HCT116 (cell line): Measurements from ENCODE around the gene TTC16. TPM values are rescaled to one million over a fixed set of nuclear protein-coding genes. Genes with fewer than 3 reads are reported as not detected.

Experiments
- ATAC-seq: fragments of 200-7000 bp; cut with Tn5 transposase; 2 replicates; pipeline ENCODE4 v1.9.1; 2020; ENCODE audit warnings: mild to moderate bottlenecking, moderate library complexity
- BruUV-seq: library from RNA; stranded (reverse); fragments of 400-500 nt; replicated peaks from 2 replicates; lab custom pipeline; 2021; lab: Mats Ljungman, UMichigan
- CTCF ChIA-PET: fragments of 300-600 bp; sonication (Branson Sonifier 250); formaldehyde crosslinking; loops from one replicate; lab custom pipeline; 2021; ENCODE audit warnings: antibody characterized with exemption; lab: Charles Lee
- POLR2A ChIA-PET: fragments of 300-600, 350-600 bp; sonication (Branson Sonifier 250); formaldehyde crosslinking; loops from one replicate; lab custom pipeline; 2021; ENCODE audit warnings: antibody characterized with exemption; lab: Charles Lee
- RAD21 ChIA-PET, 2 experiments: fragments of 300-600 bp; sonication (Branson Sonifier 250); formaldehyde crosslinking; loops; one replicate each; lab custom pipeline; 2023; ENCODE audit warnings: low total read pairs in 2 of 2; ENCODE audit not compliant: uncharacterized antibody in 2 of 2, unreplicated experiment in 2 of 2, low non-redundant PET in 1 of 2; lab: Charles Lee
- DNase-seq: peaks from one replicate; pipeline ENCODE4 v3.0.0-alpha.2; 2010; ENCODE audit warnings: low read depth, low spot score
- H2AFZ ChIP-seq: fragments of 200-600 bp; shearing (Covaris generic), sonication (generic); 2 replicates; pipeline ENCODE4 v1.6.1; 2017; ENCODE audit warnings: low read depth, mixed run types, mixed read lengths, antibody characterized with exemption, low read length; ENCODE audit not compliant: poor library complexity, severe bottlenecking
- H3K27ac ChIP-seq: 2 replicates; pipeline ENCODE4 v1.5.1; 2012; ENCODE audit warnings: low read depth, low read length
- H3K27me3 ChIP-seq: fragments of 200-600 bp; sonication (generic); 2 replicates; pipeline ENCODE4 v1.6.1; 2016; ENCODE audit warnings: mixed run types, low read length, mixed read lengths; ENCODE audit not compliant: insufficient read depth
- H3K36me3 ChIP-seq, 2 experiments: fragments of 200-500 bp in 1 of 2; fragments of 200-600 bp in 1 of 2; sonication (Bioruptor generic) in 1 of 2; sonication (generic) in 1 of 2; 2 replicates each; pipeline versions ENCODE4 v1.5.1 to v1.6.1; 2014 to 2016; ENCODE audit warnings: low read length in 2 of 2, inconsistent platforms in 1 of 2, mixed read lengths in 1 of 2, mixed run types in 1 of 2; ENCODE audit not compliant: insufficient read depth in 2 of 2, control insufficient read depth in 1 of 2
- H3K4me1 ChIP-seq, 2 experiments: fragments of 200-600 bp in 1 of 2; sonication (generic) in 1 of 2; 2 replicates each; pipeline versions ENCODE4 v1.5.1 to v1.6.1; 2012 to 2017; ENCODE audit warnings: low read length in 2 of 2, inconsistent platforms in 1 of 2, mild to moderate bottlenecking in 1 of 2, mixed read lengths in 1 of 2, mixed run types in 1 of 2, moderate library complexity in 1 of 2; ENCODE audit not compliant: insufficient read depth in 2 of 2, control insufficient read depth in 1 of 2
- H3K4me2 ChIP-seq: fragments of 200-600 bp; sonication (generic); 2 replicates; pipeline ENCODE4 v1.6.1; 2017; ENCODE audit warnings: mixed run types, low read length, mixed read lengths
- H3K4me3 ChIP-seq, 2 experiments: fragments of 200-600 bp in 1 of 2; sonication (generic) in 1 of 2; replicated peaks in 1 of 2; 2 replicates each; pipeline ENCODE4 v1.5.1; 2011 to 2016; ENCODE audit warnings: low read length in 2 of 2, control low read depth in 1 of 2, low read depth in 1 of 2, mild to moderate bottlenecking in 1 of 2, mixed read lengths in 1 of 2, mixed run types in 1 of 2
- H3K79me2 ChIP-seq: fragments of 200-600 bp; sonication (generic); 2 replicates; pipeline ENCODE4 v1.6.1; 2017; ENCODE audit warnings: mild to moderate bottlenecking, mixed run types, low read length, moderate library complexity, mixed read lengths; ENCODE audit not compliant: insufficient read depth
- H3K9ac ChIP-seq: fragments of 200-600 bp; sonication (generic); 2 replicates; pipeline ENCODE4 v1.6.1; 2016; ENCODE audit warnings: low read length, mixed read lengths
- H3K9me2 ChIP-seq: fragments of 200-600 bp; sonication (generic), shearing (Covaris generic); 2 replicates; pipeline ENCODE4 v1.6.1; 2017; ENCODE audit warnings: mixed run types, mild to moderate bottlenecking, moderate library complexity; ENCODE audit not compliant: insufficient read depth
- H3K9me3 ChIP-seq, 2 experiments: fragments of 200-500 bp in 1 of 2; fragments of 200-600 bp in 1 of 2; sonication (Bioruptor generic) in 1 of 2; sonication (generic) in 1 of 2; 2 replicates each; pipeline ENCODE4 v1.6.1; 2014 to 2017; ENCODE audit warnings: low read length in 2 of 2, mixed read lengths in 2 of 2, inconsistent platforms in 1 of 2, low read depth in 1 of 2, mild to moderate bottlenecking in 1 of 2, mixed run types in 1 of 2, moderate library complexity in 1 of 2; ENCODE audit not compliant: control insufficient read depth in 1 of 2, insufficient read depth in 1 of 2
- H4K20me1 ChIP-seq: fragments of 200-600 bp; sonication (generic), shearing (Covaris generic); 2 replicates; pipeline ENCODE4 v1.6.1; 2017; ENCODE audit warnings: mixed run types, mild to moderate bottlenecking, moderate library complexity; ENCODE audit not compliant: insufficient read depth
- ELF1 ChIP-seq: IDR thresholded peaks from 2 replicates; pipeline ENCODE4 v1.6.1; 2012; ENCODE audit warnings: low read depth, borderline replicate concordance
- FOSL1 ChIP-seq: IDR thresholded peaks from 2 replicates; pipeline ENCODE4 v1.6.1; 2012; ENCODE audit warnings: low read depth
- JUND ChIP-seq: IDR thresholded peaks from 2 replicates; pipeline ENCODE4 v1.6.1; 2012
- REST ChIP-seq: IDR thresholded peaks from 2 replicates; pipeline ENCODE4 v1.6.1; 2012; ENCODE audit warnings: low read depth
- YY1 ChIP-seq: IDR thresholded peaks from 2 replicates; pipeline ENCODE4 v1.6.1; 2011; ENCODE audit warnings: low read length, low read depth, moderate library complexity, mild to moderate bottlenecking; ENCODE audit not compliant: insufficient replicate concordance; ENCODE audit errors: extremely low read depth
- intact Hi-C: fragments of 100-400 bp; cut with micrococcal nuclease; formaldehyde crosslinking; loops from 2 replicates; pipeline ENCODE4 v1.10.0; 2022
- total RNA-seq: library from RNA; stranded (reverse); gene quantifications from one replicate; pipeline ENCODE4 v1.2.1, GENCODE V29; 2021; ENCODE audit not compliant: unreplicated experiment

TTC16 gene
- total RNA-seq, 1 experiment from 2014 or later = not detected

DNA sequence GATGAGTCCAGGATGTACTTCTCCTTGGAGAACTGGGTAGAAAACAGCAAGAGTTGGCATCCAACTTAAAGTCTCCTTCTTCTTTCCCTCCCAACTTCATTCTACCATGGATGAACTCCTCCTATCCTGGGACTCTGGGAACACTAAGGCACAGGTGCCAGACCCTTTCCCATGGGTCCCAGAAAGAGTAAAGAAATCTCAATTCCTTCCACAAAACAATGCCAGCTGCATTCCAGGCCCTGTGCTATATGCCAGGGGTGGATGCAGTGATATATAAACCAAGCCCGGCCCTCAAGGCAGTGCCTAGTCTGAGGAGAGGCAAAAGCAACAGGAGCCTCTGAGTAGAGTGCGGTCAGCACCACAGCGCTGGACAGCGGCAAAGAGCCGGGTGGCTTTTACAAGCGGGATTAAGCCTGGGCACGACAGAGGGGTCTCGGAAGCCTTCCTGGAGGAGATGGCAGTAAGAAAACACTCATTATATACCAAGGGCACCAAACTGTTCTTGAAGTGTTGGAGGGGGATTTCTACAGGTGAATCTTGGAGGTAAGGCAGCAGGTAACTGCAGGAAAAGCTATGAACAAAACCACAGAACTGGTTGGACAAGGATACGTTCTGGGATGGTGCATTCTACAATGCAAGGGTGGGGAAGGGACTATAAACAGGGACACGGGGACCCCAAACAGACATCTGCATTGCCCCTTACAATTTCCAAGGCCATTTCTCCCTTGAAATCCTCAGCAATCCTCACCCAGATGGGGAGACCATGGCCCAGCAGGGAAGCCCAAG, 35.6 kb downstream of the TTC16 start:
- Histone ChIP-seq H3K9me3 (no peaks in the 10 kb centered on the region), H4K20me1 (no peaks in the 10 kb centered on the region), H3K9ac (no peak overlapping the region), H3K36me3 (no peaks in the 10 kb centered on the region), H2AFZ (no peak overlapping the region), H3K4me1 (no peaks in the 10 kb centered on the region), H3K4me2 (no peak overlapping the region), H3K9me2 (no peaks in the 10 kb centered on the region), H3K27me3 (no peaks in the 10 kb centered on the region), H3K4me3 (no peak overlapping the region), H3K79me2 (no peaks in the 10 kb centered on the region), H3K27ac (no peak overlapping the region)
- DNase-seq (no peak), ATAC-seq (peak; percentile 52; the same call in 1 of the 2 replicates)
- BruUV-seq = no TSS peak
- POLR2A ChIA-PET = no interaction called here
- intact Hi-C loops = no loop called here
- CTCF ChIA-PET = no interaction called here
- RAD21 ChIA-PET = no interaction called here
- TF ChIP-seq REST (peak; percentile 93), ELF1 (no peak)

GRCh38 chr9:127753148-127753547, 37.3 kb downstream of the TTC16 start:
- Histone ChIP-seq H3K36me3 (no peaks in the 10 kb centered on the region), H3K27ac (no peak overlapping the region), H3K4me3 (no peak overlapping the region), H3K27me3 (no peaks in the 10 kb centered on the region), H3K9ac (no peak overlapping the region), H2AFZ (no peak overlapping the region), H4K20me1 (no peaks in the 10 kb centered on the region), H3K4me1 (no peaks in the 10 kb centered on the region), H3K4me2 (no peak overlapping the region), H3K79me2 (no peaks in the 10 kb centered on the region), H3K9me2 (no peaks in the 10 kb centered on the region), H3K9me3 (no peaks in the 10 kb centered on the region)
- ATAC-seq (no peak), DNase-seq (no peak)
- ChIA-PET POLR2A (no interaction called here), CTCF (no interaction called here), RAD21 (no interaction called here)
- TF ChIP-seq FOSL1 (no peak), JUND (no peak), YY1 (no peak)
- no TSS peak for BruUV-seq
- intact Hi-C loops = no loop called here
